ENCODE data around the gene TXK.

- TF ChIP-seq CTCF (conservative IDR thresholded peaks at IDR 0.05; ENCODE audit: low read depth, low read length) (no peak), EZH2 (IDR thresholded peaks at IDR 0.05; ENCODE audit: borderline replicate concordance, low read depth, low read length, poor library complexity, severe bottlenecking) (no peak)
These were observed 11.3 kb downstream of the TXK start for GRCh38 chr4:48122756-48123155.
